KG1 (cell line): ENCODE data around the gene NR2E3.
"Not testable (repeated sequence)": the region's sequence is repeated elsewhere in the genome, so short reads cannot be mapped to it uniquely, and the experiment has no call there.

Source experiments
- DNase-seq: peaks from one replicate; lab custom pipeline; 2025; lab: John Stamatoyannopoulos, UW

Gene NR2E3

GRCh38 chr15:71815301-71815700, 4.9 kb downstream of the NR2E3 start:
- DNase-seq = no peak

DNA sequence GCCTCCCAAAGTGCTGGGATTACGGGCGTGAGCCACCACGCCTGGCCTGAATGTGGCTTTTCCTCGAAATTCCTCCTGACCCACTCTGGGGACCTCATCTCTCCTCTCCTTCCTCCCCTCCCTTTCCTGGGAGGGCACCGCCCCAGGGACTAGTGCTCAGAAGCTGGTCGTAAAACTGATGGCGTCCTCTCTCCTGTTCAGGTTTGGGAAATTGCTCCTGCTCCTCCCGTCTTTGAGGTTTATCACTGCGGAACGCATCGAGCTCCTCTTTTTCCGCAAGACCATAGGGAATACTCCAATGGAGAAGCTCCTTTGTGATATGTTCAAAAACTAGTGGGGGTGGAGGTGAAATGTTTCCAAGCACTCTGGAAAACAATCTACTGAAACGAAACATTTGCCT, 7.0 kb downstream of the NR2E3 start:
- no peak for DNase-seq

- DNase-seq = no peak
Observed at GRCh38 chr15:71820127-71820526, 9.8 kb downstream of the NR2E3 start.

- DNase-seq = no peak
Observed at GRCh38 chr15:71821547-71822129, 11.3 kb downstream of the NR2E3 start.

DNA sequence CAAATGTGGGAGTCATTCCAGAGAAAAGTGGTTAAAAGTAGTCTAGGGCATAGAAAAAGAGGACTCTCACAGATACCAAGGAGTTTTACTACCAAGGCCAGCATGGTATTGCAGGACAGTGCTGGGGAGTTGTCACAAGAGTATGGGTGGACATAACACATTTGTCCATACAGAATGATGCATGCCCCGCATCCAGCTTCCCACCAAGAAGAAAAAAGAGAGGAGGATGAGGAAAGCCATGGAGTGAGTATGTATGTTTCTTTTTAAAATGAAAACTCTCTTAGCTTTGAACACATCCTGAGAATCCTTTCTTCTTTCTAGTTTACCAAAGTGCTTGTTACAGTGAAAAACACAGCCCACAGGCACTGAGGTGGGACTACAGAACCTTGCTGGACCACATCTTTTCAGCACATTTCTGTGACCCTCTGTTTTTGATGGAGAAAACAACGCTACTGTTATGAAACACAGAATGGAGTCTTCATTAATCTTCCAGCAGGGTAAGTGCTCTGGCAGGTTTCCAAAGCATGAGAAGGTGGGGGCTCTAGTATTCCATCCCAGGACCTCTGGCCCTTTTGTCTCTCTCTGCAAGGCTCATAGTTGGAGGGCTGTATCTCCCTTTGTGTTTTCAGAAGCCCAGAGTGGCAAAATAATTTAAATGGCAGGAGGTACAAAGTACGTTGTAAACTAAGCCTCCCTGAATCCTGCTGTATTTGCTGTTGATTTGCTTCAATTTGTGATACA, 12.7 kb downstream of the NR2E3 start:
- DNase-seq = no peak

DNA sequence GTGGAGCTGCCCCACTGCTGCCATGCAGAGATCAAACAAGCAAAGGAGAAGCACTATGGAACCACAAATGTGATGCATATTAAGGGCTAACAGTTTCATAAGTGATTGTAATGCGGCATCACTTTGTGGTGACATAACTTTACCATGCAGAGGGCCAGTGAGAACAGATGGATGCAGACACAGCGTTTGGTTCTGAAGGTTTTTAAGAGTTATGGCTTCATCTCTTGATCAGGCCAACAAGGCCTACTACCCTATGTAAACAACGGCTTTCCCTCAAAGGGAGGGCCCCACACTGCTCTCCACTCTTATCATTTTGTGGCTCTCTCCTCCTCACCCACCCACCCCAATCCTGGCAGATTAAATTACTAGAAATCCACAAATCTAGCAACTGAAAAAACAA, 13.4 kb downstream of the NR2E3 start:
- DNase-seq = no peak

- DNase-seq = no peak
Observed at GRCh38 chr15:71825021-71825730, 14.8 kb downstream of the NR2E3 start.

DNA sequence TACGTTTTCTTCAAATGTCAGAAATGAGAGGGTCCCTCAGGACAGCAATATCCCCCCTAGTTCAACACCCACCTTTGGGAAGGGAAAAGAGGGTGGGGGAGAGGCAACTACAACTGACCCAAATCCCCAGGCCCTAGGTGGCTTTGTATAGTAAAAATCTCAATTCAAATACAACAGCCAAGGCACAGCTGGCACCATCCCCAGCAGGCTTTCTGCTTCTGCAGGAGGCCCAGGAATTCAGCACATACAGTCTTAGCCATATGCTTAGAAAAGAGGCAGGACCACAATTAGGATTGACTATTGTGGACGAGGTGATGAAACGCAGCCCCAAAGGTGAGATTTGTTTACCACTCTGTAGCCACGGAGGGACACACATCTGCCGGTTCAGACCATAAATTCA, 15.8 kb downstream of the NR2E3 start:
- DNase-seq = no peak

GRCh38 chr15:71830981-71831380, 20.6 kb downstream of the NR2E3 start:
- no peak for DNase-seq

GRCh38 chr15:71841563-71841962, 31.2 kb downstream of the NR2E3 start:
- no peak for DNase-seq

- DNase-seq = no peak
Observed at GRCh38 chr15:71844916-71845315, 34.6 kb downstream of the NR2E3 start.

- DNase-seq = no peak
Observed at GRCh38 chr15:71853543-71853942, 43.2 kb downstream of the NR2E3 start.

GRCh38 chr15:71858232-71858631, 47.9 kb downstream of the NR2E3 start:
- DNase-seq = not testable (repeated sequence)
